ENCODE measurements around the gene OLIG2.

OLIG2 gene

DNA sequence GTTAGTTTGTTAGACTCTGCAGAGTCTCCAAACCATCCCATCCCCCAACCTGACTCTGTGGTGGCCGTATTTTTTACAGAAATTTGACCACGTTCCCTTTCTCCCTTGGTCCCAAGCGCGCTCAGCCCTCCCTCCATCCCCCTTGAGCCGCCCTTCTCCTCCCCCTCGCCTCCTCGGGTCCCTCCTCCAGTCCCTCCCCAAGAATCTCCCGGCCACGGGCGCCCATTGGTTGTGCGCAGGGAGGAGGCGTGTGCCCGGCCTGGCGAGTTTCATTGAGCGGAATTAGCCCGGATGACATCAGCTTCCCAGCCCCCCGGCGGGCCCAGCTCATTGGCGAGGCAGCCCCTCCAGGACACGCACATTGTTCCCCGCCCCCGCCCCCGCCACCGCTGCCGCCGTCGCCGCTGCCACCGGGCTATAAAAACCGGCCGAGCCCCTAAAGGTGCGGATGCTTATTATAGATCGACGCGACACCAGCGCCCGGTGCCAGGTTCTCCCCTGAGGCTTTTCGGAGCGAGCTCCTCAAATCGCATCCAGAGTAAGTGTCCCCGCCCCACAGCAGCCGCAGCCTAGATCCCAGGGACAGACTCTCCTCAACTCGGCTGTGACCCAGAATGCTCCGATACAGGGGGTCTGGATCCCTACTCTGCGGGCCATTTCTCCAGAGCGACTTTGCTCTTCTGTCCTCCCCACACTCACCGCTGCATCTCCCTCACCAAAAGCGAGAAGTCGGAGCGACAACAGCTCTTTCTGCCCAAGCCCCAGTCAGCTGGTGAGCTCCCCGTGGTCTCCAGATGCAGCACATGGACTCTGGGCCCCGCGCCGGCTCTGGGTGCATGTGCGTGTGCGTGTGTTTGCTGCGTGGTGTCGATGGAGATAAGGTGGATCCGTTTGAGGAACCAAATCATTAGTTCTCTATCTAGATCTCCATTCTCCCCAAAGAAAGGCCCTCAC is at the start of gene OLIG2:
TSS of gene OLIG2 (plus strand) at position 447 of the 954 bp plus-strand sequence. CDS start 928 bp downstream, outside the sequence.
- peak; percentile 39 for DNase-seq

DNA sequence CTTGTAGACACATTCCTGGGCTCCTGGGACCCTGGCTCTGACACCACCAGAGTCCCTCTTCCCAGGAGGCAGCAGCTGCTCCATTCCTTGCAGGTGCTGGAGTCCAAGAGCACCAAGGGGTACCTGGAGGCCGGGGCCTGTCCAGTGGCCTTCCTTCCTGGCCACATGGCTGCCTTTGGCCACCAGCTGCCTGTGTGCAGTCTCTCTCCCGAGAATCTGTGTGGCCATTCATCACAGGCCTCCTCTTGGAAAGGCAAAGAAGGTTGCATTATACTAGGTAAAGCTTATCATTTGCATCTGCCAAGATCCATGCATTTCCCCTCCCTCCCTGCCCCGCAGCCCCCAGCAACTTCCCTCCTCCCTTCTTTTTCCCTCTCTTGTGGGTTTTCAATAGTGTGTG is 48.9 kb upstream of the OLIG2 start:
- no peak for DNase-seq

DNA sequence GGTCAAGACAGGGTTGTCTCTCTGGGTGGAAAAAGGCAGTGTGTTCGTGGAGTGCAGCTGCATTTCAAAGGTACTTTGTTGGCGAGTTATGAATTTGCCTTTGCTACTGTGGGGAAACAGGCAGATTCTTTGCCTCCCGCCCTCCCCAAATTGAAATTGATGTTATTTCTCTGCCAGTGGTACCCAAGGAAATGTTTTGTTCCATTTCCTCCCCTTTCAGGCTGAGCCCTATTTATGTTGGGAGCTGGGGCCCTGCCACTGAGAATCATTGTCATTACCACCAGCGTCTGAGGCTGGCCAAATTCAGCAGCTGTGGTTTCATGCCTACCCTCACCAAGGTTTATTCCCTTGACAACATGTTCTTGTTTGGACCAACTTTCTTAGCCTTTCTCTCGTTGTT is 48.5 kb upstream of the OLIG2 start:
- DNase-seq = no peak

DNA sequence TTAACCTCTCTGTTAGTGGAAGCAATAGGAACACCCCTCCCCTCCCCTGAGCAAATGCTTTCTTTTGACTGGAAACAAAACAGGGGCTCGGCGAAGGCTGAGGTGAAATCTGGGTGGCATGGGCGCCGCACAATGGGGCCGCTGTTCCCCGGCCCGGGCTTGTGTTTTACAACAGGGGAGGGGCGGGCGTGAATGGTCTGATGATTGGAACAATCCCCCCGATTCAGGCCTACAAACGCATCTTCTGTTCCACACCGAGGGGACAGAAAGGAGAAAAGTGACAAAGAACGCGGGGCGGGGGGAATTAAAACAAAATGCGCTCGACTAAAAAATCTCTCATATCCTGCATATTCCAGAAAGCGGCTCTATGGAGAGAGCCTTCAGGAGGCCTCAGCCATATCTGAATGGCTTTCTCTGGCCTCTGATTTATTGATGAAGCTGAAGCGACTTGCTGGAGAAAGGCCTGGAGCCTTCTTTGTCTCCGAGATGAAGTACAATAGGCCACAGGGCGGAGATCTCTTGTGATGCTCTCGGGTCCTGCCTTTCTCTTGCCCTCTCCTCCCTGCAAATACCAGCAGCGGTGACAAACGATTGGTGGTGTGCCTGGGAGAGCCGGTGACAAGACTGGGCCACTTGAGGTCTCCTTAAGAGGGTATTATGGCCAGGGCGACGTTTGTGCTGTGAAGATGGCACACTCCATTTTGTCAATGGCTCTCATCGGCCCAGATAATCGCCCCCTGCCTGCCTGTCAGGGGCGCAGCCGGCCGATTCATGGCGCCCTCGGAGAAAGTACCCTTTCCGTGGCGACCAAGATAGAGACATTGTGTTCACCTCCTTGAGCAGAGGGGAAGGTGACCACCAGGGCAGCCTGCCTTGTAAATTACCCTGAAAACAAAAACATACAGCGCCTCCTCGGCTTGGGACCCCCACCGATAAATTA is 47.1 kb upstream of the OLIG2 start:
- no peak for DNase-seq

DNA sequence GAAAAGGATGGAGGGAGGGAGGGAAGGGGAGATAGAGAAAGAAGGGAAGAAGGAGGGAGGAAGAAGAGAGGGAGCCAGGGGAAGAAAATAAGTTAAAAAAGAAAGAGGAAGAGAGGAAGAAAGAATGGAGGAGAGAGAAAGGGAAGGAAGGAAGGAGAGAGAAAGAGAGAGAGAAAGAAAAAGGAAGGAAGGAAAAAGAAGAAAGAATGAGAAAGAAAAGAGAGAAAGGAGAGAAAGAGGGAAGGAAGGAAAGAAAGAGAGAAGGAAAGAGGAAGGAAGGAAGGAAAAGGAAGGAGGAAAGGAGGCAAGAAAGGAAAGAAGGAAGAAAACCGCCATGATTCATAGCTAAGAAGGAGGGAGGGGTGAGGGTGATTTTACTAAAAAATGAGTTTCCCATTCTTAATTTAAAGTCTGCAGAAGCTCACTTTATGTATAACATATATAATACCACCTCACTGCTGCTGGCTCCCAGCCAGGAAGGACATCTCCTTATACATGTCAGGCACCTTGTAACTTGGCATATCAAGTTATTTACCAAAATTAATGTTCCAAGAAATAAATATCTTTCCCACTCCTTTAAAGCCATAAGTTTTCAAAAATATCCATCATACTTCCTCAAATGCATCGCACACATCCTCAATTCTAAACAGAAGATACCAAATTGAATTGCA is 46.0 kb upstream of the OLIG2 start:
- DNase-seq = no peak

DNA sequence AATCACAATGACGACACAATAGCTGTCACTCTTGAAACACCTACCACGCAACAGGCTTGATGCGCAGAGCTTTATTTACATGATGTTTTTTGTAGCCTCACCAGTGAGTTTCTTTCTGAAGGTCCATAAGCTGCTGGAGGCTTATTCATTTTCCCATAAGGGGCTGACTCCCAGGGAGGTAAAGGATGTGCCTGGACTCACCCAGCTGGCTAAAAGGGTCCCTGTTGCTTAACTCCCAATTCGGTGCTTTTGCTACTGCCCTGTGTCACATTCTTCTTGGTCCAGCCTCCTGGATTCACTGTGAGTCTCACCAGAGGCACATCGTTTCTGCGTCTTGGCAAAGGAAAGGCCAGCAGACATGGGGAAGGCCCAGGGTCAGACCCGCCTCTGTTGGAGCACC is 44.6 kb upstream of the OLIG2 start:
- DNase-seq = no peak

DNA sequence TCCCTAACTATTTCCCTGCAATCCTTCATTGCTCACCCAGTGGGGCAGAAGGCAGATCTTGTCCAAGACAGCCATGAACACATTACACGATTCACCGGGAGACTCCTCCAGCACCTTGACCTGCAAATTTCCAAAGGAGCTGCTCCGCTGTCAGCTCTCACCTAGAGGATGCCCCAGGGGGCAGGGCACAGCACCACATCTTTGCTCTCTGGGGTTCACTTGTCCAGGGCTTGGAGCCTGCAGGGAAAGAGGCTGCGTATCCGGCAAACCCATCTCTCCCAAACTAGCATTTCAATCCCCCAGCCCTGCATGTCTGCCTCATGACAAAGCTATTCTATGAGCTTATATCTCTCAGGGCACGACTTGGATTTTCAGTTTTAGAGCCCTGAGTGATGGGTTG is 35.1 kb upstream of the OLIG2 start:
- no peak for DNase-seq

DNA sequence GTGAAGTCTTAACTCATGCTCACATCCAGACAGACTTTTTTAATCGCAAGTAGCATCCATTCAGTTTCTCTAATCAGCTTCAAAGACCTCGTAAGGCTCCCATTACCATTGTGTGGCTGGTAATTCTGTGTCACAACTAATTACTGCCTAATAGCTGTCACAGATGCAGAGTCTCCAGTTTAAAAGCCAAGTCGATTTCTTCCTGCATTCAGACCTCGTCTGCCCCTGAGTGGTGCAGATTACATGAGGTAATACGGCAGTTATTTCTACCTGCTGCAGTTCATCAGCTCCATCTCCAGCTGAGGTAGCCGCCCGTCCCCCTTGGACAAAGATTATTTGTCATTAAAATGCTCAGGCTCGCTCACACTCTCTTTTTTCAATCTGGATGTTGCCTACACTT is 34.4 kb upstream of the OLIG2 start:
- DNase-seq = no peak

DNA sequence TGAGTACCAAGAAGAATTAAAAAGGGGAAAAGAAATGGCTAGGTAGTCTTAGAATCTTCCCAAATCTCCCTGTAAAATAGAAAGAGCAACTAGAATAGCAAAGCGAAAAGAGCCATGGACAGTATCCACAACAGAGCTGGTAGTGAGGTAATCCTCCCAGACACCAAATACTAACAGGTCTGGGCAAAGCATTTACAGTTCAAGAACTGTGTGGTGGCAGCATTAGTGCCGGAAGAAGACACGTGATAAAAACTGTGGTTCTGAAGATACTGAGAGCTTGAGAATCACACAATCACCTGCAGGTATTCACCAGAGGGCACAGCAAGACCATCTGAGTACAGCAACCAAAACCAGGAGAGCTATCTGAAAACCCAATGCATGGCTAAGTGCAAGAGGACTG is 31.8 kb upstream of the OLIG2 start:
- DNase-seq = no peak

DNA sequence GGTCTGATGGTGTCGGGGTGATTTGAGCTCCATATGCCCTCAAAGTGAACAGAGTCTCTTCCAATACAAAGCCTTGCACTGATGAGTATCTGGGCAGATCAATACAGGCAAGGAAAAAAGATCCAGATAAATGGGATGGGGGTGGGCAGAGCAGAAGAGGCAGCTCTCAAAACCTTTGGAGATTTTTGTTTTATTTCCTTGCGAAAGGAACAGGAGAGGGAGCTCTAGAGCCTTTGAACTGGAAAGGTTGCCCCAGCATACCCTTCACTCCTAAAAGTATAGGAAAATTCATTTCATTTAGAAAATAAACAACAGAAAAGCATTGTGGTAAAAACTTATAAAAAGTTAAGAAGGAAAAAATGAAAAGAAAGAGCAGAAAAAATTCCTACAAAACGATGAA is 31.4 kb upstream of the OLIG2 start:
- DNase-seq = no peak

DNA sequence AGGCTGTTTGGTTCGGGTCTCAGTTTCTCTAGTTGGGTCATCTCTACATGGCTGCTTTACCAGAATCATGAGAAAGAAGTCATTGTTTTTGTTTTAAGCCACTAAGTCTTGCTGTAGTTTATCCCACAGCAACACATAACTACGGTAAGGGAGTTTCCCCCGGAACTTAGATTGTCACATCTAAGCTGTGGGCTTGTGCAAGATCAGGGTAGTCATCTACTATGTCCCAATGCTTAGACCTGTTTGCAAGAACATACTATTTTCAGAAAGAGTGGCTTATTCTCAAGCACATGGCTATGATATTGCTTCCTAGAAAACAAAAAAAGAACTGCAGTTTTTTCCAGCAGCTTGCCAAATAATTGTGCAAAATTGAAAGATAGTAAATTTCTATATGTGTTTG is 18.0 kb upstream of the OLIG2 start:
- DNase-seq = no peak

DNA sequence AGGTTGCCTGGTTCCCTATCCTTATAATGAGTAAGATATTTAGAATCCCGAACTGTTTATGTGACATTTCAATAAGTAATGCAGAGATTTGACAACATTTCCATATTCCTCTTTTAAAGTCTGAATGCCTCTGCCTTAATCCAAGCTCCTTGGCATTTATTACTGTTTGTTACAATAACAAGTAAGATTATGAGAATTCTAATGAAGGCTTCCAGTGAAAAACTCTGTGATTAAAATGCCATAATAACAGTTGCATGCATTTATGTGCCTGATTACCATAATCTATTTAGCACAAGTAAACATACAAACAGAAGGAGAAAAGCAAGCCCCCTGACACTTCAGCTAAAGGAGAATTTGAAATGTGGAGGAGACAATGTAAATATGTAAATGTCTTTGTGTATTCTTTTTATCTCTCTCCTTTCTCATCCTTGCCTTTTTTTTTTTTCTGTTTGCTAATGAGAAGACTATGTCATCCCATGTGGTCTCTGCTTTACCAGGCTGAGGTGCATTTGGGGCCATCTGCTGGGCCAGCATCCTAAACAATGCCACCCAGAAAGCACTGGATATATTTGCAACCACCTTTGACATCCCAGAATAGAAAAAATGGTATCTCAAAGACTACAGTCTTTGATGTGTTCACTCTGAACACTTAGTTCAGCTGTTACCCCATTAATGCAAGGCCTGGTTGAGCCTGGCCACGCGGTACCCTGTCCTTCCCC is 17.2 kb upstream of the OLIG2 start:
- DNase-seq = no peak

DNA sequence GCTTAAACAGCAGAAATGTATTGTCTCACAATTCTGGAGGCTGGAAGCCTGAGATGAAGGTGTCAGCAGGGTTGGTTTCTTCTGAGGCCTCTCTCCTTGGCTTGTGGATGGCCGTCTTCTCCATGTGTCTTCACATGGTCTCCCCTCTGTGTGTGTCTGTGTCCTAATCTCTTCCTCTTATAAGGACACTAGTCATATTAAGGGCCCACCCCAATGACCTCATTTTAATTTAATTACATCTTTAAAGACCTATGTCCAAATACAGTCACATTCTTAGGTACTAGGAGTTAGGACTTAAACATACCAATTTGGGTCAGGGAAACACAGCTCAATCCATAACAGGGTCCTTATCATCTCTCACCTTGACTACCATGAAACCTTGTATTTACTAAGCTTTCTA is 14.8 kb upstream of the OLIG2 start:
- no peak for DNase-seq

DNA sequence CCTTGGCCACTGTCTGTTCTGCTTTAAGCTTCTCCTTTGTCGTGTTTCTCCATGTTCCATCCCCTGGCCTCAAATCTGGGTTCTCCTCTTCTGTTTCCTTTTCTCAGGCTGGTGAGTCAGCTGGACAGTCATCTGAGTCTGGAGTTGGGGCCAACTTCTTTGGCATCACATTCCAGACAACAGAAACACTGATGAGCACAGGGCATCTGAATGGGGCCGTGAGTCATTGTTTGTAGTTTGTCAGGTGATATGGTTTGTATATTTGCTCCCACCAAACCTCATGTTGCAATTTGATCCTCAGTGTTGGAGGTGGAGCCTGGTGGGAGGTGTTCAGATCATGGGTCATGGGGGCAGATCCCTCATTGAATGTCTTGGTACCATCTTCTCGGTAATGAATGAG is 14.3 kb upstream of the OLIG2 start:
- DNase-seq = no peak

DNA sequence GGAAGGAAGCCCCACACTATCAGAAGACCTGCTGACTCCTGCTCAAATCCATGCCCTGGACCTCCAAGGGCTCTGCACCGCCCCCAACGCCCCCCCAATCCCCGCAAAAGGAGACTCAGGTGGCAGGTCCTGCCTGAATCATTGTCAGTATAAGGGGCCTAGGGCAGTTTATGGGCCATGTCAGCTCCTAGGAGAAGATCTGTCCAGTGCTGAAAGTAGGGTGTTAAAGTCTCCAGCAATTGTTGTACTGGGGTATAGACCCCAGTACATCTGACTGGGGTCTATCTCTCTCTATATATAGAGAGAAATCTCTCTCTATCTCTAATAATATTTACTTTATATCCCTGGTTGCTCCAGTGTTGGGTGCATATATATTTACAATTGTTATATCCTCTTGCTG is 12.1 kb upstream of the OLIG2 start:
- no peak for DNase-seq

DNA sequence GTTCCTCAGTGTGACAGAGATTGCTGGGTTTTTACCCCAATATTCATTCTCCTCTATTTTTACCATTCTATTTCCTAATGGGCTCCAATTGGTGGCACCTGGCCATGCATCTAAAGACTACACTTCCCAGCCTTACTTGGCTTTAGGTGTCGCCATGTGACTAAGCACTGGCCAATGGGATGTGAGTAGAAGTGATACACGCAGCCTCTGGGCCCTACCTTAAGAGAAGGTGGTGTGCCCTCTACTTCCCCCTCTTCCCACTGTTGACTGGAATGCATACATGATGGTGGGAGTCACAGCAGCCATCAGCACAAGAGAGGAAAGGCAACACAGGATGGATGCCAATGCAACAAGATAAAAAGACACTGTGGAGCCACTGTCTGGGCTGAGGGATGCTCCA is 11.4 kb upstream of the OLIG2 start:
- DNase-seq = no peak

DNA sequence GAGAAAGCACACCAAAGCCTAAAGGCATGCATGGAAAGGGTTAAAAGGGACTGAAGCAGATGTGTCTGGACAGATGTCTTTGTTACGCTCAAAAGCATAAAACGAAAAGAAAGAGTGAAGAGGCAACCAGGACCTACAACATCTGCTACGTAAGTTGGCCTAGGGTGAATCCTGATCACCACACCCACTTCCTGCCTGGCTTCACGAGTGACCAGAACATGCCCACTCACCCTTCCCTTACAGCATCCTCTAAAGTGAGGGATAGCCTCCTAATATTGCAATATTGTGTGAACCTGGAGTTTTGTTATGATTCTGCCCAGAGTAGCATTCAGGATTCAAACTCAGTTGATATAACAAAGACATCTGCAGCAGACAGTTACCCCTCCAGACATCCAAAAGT is 10.6 kb upstream of the OLIG2 start:
- no peak for DNase-seq

DNA sequence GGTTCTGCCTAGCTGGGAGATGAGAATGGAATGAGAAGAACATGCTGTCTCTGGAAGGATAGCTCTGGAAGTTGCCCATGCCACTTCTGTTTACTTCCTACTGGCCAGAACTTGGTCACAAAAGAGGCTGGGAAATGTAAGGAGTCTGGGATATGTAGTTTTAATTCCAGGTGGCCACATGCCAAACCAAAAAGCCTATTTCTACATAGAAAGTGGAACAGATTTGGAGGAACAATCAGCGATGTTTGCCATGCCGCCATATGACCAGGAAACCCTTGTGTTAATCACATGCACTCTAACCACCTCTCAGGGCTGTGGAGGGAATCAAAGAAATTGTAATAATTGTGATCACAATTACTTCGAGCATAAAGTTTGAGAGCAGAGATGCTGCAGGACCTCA is 10.0 kb upstream of the OLIG2 start:
- DNase-seq = no peak

DNA sequence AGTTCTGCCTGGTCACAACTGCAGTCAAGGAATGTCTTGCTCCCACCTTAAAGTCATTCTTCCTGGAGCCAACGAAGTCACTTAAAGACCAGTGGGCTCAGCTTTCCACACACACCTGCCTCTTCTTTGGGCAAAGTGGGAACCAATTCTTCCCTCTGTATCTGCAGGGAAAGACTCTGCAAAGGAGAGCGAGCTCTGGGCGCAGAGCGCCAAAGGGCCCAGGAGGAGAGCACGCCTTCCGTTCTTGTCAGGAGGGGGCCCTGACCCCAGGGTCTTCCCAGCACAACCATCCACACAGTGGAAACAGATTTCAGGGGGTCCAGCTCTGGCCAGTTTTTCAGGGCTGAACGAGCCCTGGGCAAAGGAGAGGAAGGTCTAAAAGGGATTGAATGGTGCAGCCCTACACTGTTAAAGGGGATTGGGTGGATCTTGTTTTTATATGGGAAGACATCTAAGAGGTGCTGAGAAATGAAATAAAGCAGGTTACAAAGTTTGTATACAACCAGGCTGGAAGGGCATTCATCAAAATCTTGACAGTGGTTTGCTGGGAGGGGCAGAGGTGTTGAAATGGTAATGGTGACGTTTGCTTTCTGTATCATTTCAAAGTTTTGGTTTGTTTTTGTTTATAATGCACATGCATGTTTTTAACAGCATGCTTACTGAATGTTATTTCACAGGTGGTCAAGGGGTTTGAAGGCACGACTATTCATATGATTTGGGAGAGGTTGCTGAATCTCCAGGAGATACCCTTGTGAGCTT is 6.8 kb upstream of the OLIG2 start:
- no peak for DNase-seq

DNA sequence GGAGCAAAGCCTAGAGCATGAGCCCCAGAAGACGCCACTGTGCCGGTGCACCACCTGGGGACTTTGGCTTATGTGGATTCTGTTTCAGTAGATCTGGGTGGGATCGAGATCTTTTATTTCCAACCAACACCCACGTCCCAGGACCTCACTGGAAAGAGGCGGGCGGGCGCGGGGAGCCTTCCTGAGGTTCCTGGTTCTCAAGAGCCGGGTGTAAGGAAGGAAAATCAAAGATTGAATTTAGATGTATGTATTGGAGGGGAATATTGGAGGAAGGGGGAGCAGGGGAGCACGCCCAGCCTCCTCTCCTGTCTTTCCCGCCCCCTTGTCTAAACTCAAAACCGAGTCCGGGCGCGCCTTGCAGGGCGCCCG is 6.2 kb upstream of the OLIG2 start:
- no peak for DNase-seq

DNA sequence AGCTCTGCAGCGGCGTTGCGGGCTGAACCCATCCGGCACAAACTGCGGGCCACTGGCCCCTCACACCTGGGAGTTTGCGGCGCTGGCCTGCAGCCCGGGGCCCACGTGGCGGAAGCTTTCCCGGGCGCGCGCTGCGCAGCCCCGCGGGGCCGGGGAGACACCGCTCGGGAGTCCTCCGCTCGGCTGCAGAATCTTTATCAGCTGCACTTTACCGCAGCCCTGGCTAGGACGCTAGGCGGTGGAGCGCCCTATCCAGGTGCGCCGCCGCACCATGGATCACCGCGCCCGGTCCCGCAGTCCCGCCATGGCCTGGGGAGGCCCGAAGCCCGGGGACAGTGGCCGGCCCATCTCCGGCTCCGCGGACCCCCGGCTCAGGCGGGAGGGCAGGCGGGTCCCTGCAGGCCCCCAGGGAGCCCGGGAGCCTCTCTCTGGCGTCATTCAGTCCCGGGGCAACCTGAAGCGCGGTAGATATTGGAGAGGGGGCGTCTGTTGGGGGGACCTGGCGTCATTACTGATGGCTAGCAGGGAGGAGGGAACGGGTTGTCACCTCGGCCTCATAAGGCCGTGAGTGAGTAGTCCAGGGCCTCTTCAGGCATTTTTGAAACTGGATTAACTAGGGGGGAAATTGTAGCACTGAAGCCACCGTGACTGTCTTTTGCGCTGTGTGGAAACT is 5.7 kb upstream of the OLIG2 start:
- peak; percentile 41 for DNase-seq
